ENCODE measurements around the gene ZNF530. TPM values are rescaled to one million over a fixed set of nuclear protein-coding genes. Genes with fewer than 3 reads are reported as not detected.

The ZNF530 gene
- total RNA-seq, 2 donors from 2014 or later, result 4.7 to 9.8 TPM

- Mint-ChIP-seq H3K4me1 (ENCODE audit: low read depth in 2 of 2) (peaks cover 5 to 13% of the 10 kb centered on the region in 2 donors), H3K4me3 (no peak overlapping the region), H3K27ac (no peak overlapping the region), H3K9me3 (peaks cover 26% of the 10 kb centered on the region), H3K36me3 (peaks cover 54% of the 10 kb centered on the region), H3K27me3 (no peaks in the 10 kb centered on the region)
- no peak for ATAC-seq
- DNase-seq (ENCODE audit: low spot score), result no peak
Measured at GRCh38 chr19:57583104-57583520, 16.6 kb upstream of the ZNF530 start.

GRCh38 chr19:57583521-57584416 lies 15.9 kb upstream of the ZNF530 start, which contains the start of gene ZIK1:
Gene ZIK1, plus strand, starts transcription at chr19:57584145. Its CDS starts 212 bp downstream, at chr19:57584357.
- no peaks in the 10 kb centered on the region for H3K27me3 Mint-ChIP-seq
- peaks cover 5 to 13% of the 10 kb centered on the region in 2 donors for H3K4me1 Mint-ChIP-seq (ENCODE audit: low read depth in 2 of 2)
- DNase-seq (ENCODE audit: low spot score) (peak; percentile 91), ATAC-seq (peak; percentile 87 to 96)
- peaks cover 61% of the 10 kb centered on the region for H3K36me3 Mint-ChIP-seq
- peak within 1 kb of the TSS; percentile 41 to 80 for H3K27ac Mint-ChIP-seq
- H3K9me3 Mint-ChIP-seq, result peaks cover 27% of the 10 kb centered on the region
- H3K4me3 Mint-ChIP-seq, result peak within 1 kb of the TSS; percentile 91

- H3K9me3 Mint-ChIP-seq, result peaks cover 33% of the 10 kb centered on the region
- H3K4me1 Mint-ChIP-seq (ENCODE audit: low read depth in 2 of 2), result peaks cover 5 to 10% of the 10 kb centered on the region in 2 donors
- H3K36me3 Mint-ChIP-seq, result peaks cover 75% of the 10 kb centered on the region
- no peak for ATAC-seq
- H3K27ac Mint-ChIP-seq, result no peak overlapping the region
- no peak for DNase-seq (ENCODE audit: low spot score)
- H3K4me3 Mint-ChIP-seq, result no peak overlapping the region
- H3K27me3 Mint-ChIP-seq, result no peaks in the 10 kb centered on the region
Measured at GRCh38 chr19:57587529-57587928, 12.2 kb upstream of the ZNF530 start.

- Mint-ChIP-seq H3K9me3 (peaks cover 35% of the 10 kb centered on the region), H3K27ac (peak overlapping the region in 1 of 2 donors; percentile 59), H3K36me3 (peaks cover 52% of the 10 kb centered on the region), H3K4me1 (ENCODE audit: low read depth in 2 of 2) (peaks cover 16 to 17% of the 10 kb centered on the region in 2 donors), H3K27me3 (peaks cover 0 to 3% of the 10 kb centered on the region in 2 donors), H3K4me3 (peak overlapping the region; percentile 82)
- DNase-seq (ENCODE audit: low spot score), result no peak
- no peak for ATAC-seq
Measured at GRCh38 chr19:57599377-57599760, 316 bp upstream of the ZNF530 start.

- ATAC-seq (no peak), DNase-seq (ENCODE audit: low spot score) (no peak)
- Mint-ChIP-seq H3K4me3 (no peak overlapping the region), H3K36me3 (peaks cover 63% of the 10 kb centered on the region), H3K4me1 (ENCODE audit: low read depth in 2 of 2) (no peaks in the 10 kb centered on the region), H3K27me3 (no peaks in the 10 kb centered on the region), H3K27ac (no peak overlapping the region), H3K9me3 (peaks cover 27% of the 10 kb centered on the region)
Measured at GRCh38 chr19:57606931-57607330, 7.2 kb downstream of the ZNF530 start.

GRCh38 chr19:57611113-57611512 lies 11.4 kb downstream of the ZNF530 start:
- Mint-ChIP-seq H3K4me1 (ENCODE audit: low read depth in 2 of 2) (peaks cover 16 to 17% of the 10 kb centered on the region in 2 donors), H3K4me3 (no peak overlapping the region), H3K27ac (no peak overlapping the region), H3K27me3 (no peaks in the 10 kb centered on the region), H3K9me3 (peaks cover 18% of the 10 kb centered on the region), H3K36me3 (peaks cover 48% of the 10 kb centered on the region)
- ATAC-seq (no peak), DNase-seq (ENCODE audit: low spot score) (no peak)

- DNase-seq (ENCODE audit: low spot score) (peak; percentile 93), ATAC-seq (peak; percentile 99)
- H3K9me3 Mint-ChIP-seq, result peaks cover 38% of the 10 kb centered on the region
- H3K36me3 Mint-ChIP-seq, result peaks cover 58% of the 10 kb centered on the region
- peak within 1 kb of the TSS; percentile 45 for H3K27ac Mint-ChIP-seq
- H3K27me3 Mint-ChIP-seq, result no peaks in the 10 kb centered on the region
- H3K4me3 Mint-ChIP-seq, result peak within 1 kb of the TSS; percentile 96
- H3K4me1 Mint-ChIP-seq (ENCODE audit: low read depth in 2 of 2), result peaks cover 30 to 33% of the 10 kb centered on the region in 2 donors
Measured at GRCh38 chr19:57613941-57614743, 14.5 kb downstream of the ZNF530 start, which contains the start of gene ZNF134. Gene ZNF134, plus strand, starts transcription at chr19:57614242. Its CDS starts 5,227 bp downstream, at chr19:57619469.

- Mint-ChIP-seq H3K27ac (peak overlapping the region in 1 of 2 donors; percentile 45), H3K9me3 (peaks cover 47% of the 10 kb centered on the region), H3K36me3 (peaks cover 70% of the 10 kb centered on the region)
Measured at GRCh38 chr19:57615346-57615745, 15.7 kb downstream of the ZNF530 start.

GRCh38 chr19:57620673-57621348 lies 21.1 kb downstream of the ZNF530 start:
- Mint-ChIP-seq H3K36me3 (peaks cover 80% of the 10 kb centered on the region), H3K27me3 (no peaks in the 10 kb centered on the region), H3K4me1 (ENCODE audit: low read depth in 2 of 2) (peaks cover 19 to 23% of the 10 kb centered on the region in 2 donors), H3K4me3 (no peak overlapping the region), H3K27ac (no peak overlapping the region), H3K9me3 (peaks cover 44% of the 10 kb centered on the region)
- DNase-seq (ENCODE audit: low spot score) (no peak), ATAC-seq (no peak)

More at GRCh38 chr19:57615346-57615745, 15.7 kb downstream of the ZNF530 start:
- Mint-ChIP-seq H3K27me3 (no peaks in the 10 kb centered on the region), H3K4me3 (peak overlapping the region; percentile 96), H3K4me1 (ENCODE audit: low read depth in 2 of 2) (peaks cover 33 to 39% of the 10 kb centered on the region in 2 donors)
- ATAC-seq, result no peak
- no peak for DNase-seq (ENCODE audit: low spot score)

- H3K27ac Mint-ChIP-seq, result no peak overlapping the region
- peaks cover 57% of the 10 kb centered on the region for H3K36me3 Mint-ChIP-seq
- DNase-seq (ENCODE audit: low spot score) (no peak), ATAC-seq (no peak)
- H3K9me3 Mint-ChIP-seq, result peaks cover 29% of the 10 kb centered on the region
- peaks cover 4 to 10% of the 10 kb centered on the region in 2 donors for H3K4me1 Mint-ChIP-seq (ENCODE audit: low read depth in 2 of 2)
- no peak overlapping the region for H3K4me3 Mint-ChIP-seq
- H3K27me3 Mint-ChIP-seq, result no peaks in the 10 kb centered on the region
Measured at GRCh38 chr19:57623091-57623490, 23.4 kb downstream of the ZNF530 start.

- peaks cover 21% of the 10 kb centered on the region for H3K9me3 Mint-ChIP-seq
- ATAC-seq, result peak; percentile 100
- H3K27me3 Mint-ChIP-seq, result no peaks in the 10 kb centered on the region
- peaks cover 19 to 28% of the 10 kb centered on the region in 2 donors for H3K4me1 Mint-ChIP-seq (ENCODE audit: low read depth in 2 of 2)
- H3K36me3 Mint-ChIP-seq, result peaks cover 46% of the 10 kb centered on the region
- peak within 1 kb of the TSS; percentile 53 to 76 for H3K27ac Mint-ChIP-seq
- peak within 1 kb of the TSS; percentile 90 for H3K4me3 Mint-ChIP-seq
- DNase-seq (ENCODE audit: low spot score), result peak; percentile 93
Measured at GRCh38 chr19:57632987-57633831, 33.5 kb downstream of the ZNF530 start, which contains the start of gene ZNF211. Gene ZNF211, plus strand, starts transcription at chr19:57633168. Its CDS starts 179 bp downstream, at chr19:57633347.

- H3K27ac Mint-ChIP-seq, result peak overlapping the region in 1 of 2 donors; percentile 76
- no peaks in the 10 kb centered on the region for H3K27me3 Mint-ChIP-seq
- peaks cover 22% of the 10 kb centered on the region for H3K9me3 Mint-ChIP-seq
- H3K4me3 Mint-ChIP-seq, result peak overlapping the region; percentile 90
- H3K4me1 Mint-ChIP-seq (ENCODE audit: low read depth in 2 of 2), result peaks cover 19 to 28% of the 10 kb centered on the region in 2 donors
- ATAC-seq (no peak), DNase-seq (ENCODE audit: low spot score) (no peak)
- H3K36me3 Mint-ChIP-seq, result peaks cover 52% of the 10 kb centered on the region
Measured at GRCh38 chr19:57633832-57634131, 34.1 kb downstream of the ZNF530 start.
